Activated CD8-positive, alpha-beta memory T cell treated with anti-CD3 and anti-CD28 coated beads, Interleukin-2, amount 10 ng/mL, durations not matched to agents 7 days and 5 days (primary cell): ENCODE data around the gene NCOA7. TPM values are rescaled to one million over a fixed set of nuclear protein-coding genes. Genes with fewer than 3 reads are reported as not detected.
A peak's percentile ranks its signal among the peaks of the same experiment; 100 is the strongest.
"Not testable (repeated sequence)": the region's sequence is repeated elsewhere in the genome, so short reads cannot be mapped to it uniquely, and the experiment has no call there.

Source experiments
- ATAC-seq: fragments of 150-1000 bp; cut with Tn5 transposase; one replicate; pipeline ENCODE4 v1.10.0; 2021; ENCODE audit warnings: moderate library complexity
- CTCF ChIA-PET: fragments of 350-600 bp; sonication (Branson Sonifier 250); formaldehyde crosslinking; loops from one replicate; lab custom pipeline; 2021; ENCODE audit warnings: antibody characterized with exemption; lab: Charles Lee
- DNase-seq: peaks from one replicate; pipeline ENCODE4 v3.0.0-alpha.2; 2020
- H3K27ac Mint-ChIP-seq: one replicate; pipeline ENCODE4 v1.8.0; 2021; ENCODE audit warnings: mild to moderate bottlenecking, mixed read lengths
- H3K27me3 Mint-ChIP-seq: one replicate; pipeline ENCODE4 v1.8.0; 2021; ENCODE audit warnings: mixed read lengths
- H3K36me3 Mint-ChIP-seq: one replicate; pipeline ENCODE4 v1.8.0; 2021; ENCODE audit warnings: mild to moderate bottlenecking, mixed read lengths
- H3K4me1 Mint-ChIP-seq: one replicate; pipeline ENCODE4 v1.8.0; 2021; ENCODE audit warnings: mixed read lengths
- H3K4me3 Mint-ChIP-seq: one replicate; pipeline ENCODE4 v1.8.0; 2021; ENCODE audit warnings: mild to moderate bottlenecking, moderate library complexity, mixed read lengths
- H3K9me3 Mint-ChIP-seq: one replicate; pipeline ENCODE4 v1.8.0; 2022; ENCODE audit warnings: low read depth, mixed read lengths
- total RNA-seq, 2 experiments: library from RNA; stranded (reverse); gene quantifications; one replicate each; pipeline ENCODE4 v1.2.3, GENCODE V29; 2021

NCOA7 gene
- total RNA-seq, 2 experiments from 2014 or later: 45.3 to 46.9 TPM

- Mint-ChIP-seq H3K27me3 (no peaks in the 10 kb centered on the region), H3K4me1 (peaks cover 2% of the 10 kb centered on the region), H3K27ac (no peak overlapping the region), H3K36me3 (peaks cover 14% of the 10 kb centered on the region), H3K4me3 (no peak overlapping the region), H3K9me3 (no peaks in the 10 kb centered on the region)
- ATAC-seq: no peak
- no peak for DNase-seq
- CTCF ChIA-PET: interaction anchor here (1.4 kb wide), 1 partner anchor 114 kb away, joined by 4 read pairs; the partner anchor contains the start of gene HINT3
Observed at GRCh38 chr6:125842091-125842626, 51.4 kb downstream of the NCOA7 start.

GRCh38 chr6:125843593-125843992 is 52.8 kb downstream of the NCOA7 start:
- CTCF ChIA-PET: interaction anchor here (1.4 kb wide), 1 partner anchor 113 kb away, joined by 4 read pairs; the partner anchor contains the start of gene HINT3
- Mint-ChIP-seq H3K4me1 (peaks cover 2% of the 10 kb centered on the region), H3K27ac (no peak overlapping the region), H3K9me3 (no peaks in the 10 kb centered on the region), H3K4me3 (no peak overlapping the region), H3K36me3 (peaks cover 9% of the 10 kb centered on the region), H3K27me3 (no peaks in the 10 kb centered on the region)
- no peak for ATAC-seq
- no peak for DNase-seq

- CTCF ChIA-PET: no interaction called here
- ATAC-seq (no peak), DNase-seq (no peak)
- Mint-ChIP-seq H3K4me3 (no peak overlapping the region), H3K27me3 (no peaks in the 10 kb centered on the region), H3K36me3 (peaks cover 9% of the 10 kb centered on the region), H3K9me3 (no peaks in the 10 kb centered on the region), H3K27ac (no peak overlapping the region), H3K4me1 (peaks cover 2% of the 10 kb centered on the region)
Observed at GRCh38 chr6:125844989-125845388, 54.2 kb downstream of the NCOA7 start.

GRCh38 chr6:125846292-125847024 is 55.7 kb downstream of the NCOA7 start:
- H3K27ac Mint-ChIP-seq: no peak overlapping the region
- no peaks in the 10 kb centered on the region for H3K9me3 Mint-ChIP-seq
- DNase-seq (no peak), ATAC-seq (no peak)
- peaks cover 9% of the 10 kb centered on the region for H3K36me3 Mint-ChIP-seq
- peaks cover 2% of the 10 kb centered on the region for H3K4me1 Mint-ChIP-seq
- CTCF ChIA-PET: no interaction called here
- H3K4me3 Mint-ChIP-seq: no peak overlapping the region
- no peaks in the 10 kb centered on the region for H3K27me3 Mint-ChIP-seq

- H3K4me3 Mint-ChIP-seq: not testable (repeated sequence)
Observed at GRCh38 chr6:125848286-125848685, 57.5 kb downstream of the NCOA7 start.

GRCh38 chr6:125850361-125850760 is 59.6 kb downstream of the NCOA7 start:
- ATAC-seq: no peak
- DNase-seq: no peak
- Mint-ChIP-seq H3K9me3 (peaks cover 11% of the 10 kb centered on the region), H3K4me1 (peaks cover 3% of the 10 kb centered on the region), H3K27ac (no peak overlapping the region), H3K4me3 (no peak overlapping the region), H3K27me3 (no peaks in the 10 kb centered on the region), H3K36me3 (peaks cover 22% of the 10 kb centered on the region)
- CTCF ChIA-PET: interaction anchor here (1.2 kb wide), 1 partner anchor 107 kb away, joined by 3 read pairs; no protein-coding TSS in a partner anchor

More at GRCh38 chr6:125848286-125848685, 57.5 kb downstream of the NCOA7 start:
- H3K9me3 Mint-ChIP-seq, H3K27me3 Mint-ChIP-seq, ATAC-seq, H3K27ac Mint-ChIP-seq, DNase-seq, H3K4me1 Mint-ChIP-seq: not testable (repeated sequence)
- CTCF ChIA-PET: interaction anchor here (0.9 kb wide), 1 partner anchor 56 kb away, joined by 3 read pairs; no protein-coding TSS in a partner anchor
- H3K36me3 Mint-ChIP-seq: peaks cover 17% of the 10 kb centered on the region

- DNase-seq: no peak
- Mint-ChIP-seq H3K4me1 (peaks cover 6% of the 10 kb centered on the region), H3K27me3 (no peaks in the 10 kb centered on the region), H3K27ac (no peak overlapping the region), H3K36me3 (peaks cover 28% of the 10 kb centered on the region), H3K9me3 (peaks cover 11% of the 10 kb centered on the region), H3K4me3 (no peak overlapping the region)
- ATAC-seq: no peak
- CTCF ChIA-PET: no interaction called here
Observed at GRCh38 chr6:125852587-125852986, 61.8 kb downstream of the NCOA7 start.

GRCh38 chr6:125853168-125853567 is 62.4 kb downstream of the NCOA7 start:
- Mint-ChIP-seq H3K36me3 (peaks cover 28% of the 10 kb centered on the region), H3K27me3 (no peaks in the 10 kb centered on the region), H3K9me3 (peaks cover 11% of the 10 kb centered on the region), H3K4me3 (no peak overlapping the region), H3K4me1 (peaks cover 6% of the 10 kb centered on the region), H3K27ac (no peak overlapping the region)
- DNase-seq (no peak), ATAC-seq (no peak)
- CTCF ChIA-PET: no interaction called here

- Mint-ChIP-seq H3K27ac (no peak overlapping the region), H3K9me3 (peaks cover 11% of the 10 kb centered on the region), H3K27me3 (no peaks in the 10 kb centered on the region), H3K36me3 (peaks cover 28% of the 10 kb centered on the region), H3K4me3 (no peak overlapping the region), H3K4me1 (peaks cover 6% of the 10 kb centered on the region)
- ATAC-seq (no peak), DNase-seq (no peak)
- CTCF ChIA-PET: no interaction called here
Observed at GRCh38 chr6:125853756-125854155, 63.0 kb downstream of the NCOA7 start.

GRCh38 chr6:125854355-125854754 is 63.6 kb downstream of the NCOA7 start:
- Mint-ChIP-seq H3K4me3 (no peak overlapping the region), H3K9me3 (peaks cover 11% of the 10 kb centered on the region), H3K36me3 (peaks cover 28% of the 10 kb centered on the region), H3K27ac (no peak overlapping the region), H3K27me3 (no peaks in the 10 kb centered on the region), H3K4me1 (peaks cover 6% of the 10 kb centered on the region)
- no peak for DNase-seq
- ATAC-seq: no peak
- CTCF ChIA-PET: no interaction called here

- Mint-ChIP-seq H3K27me3 (no peaks in the 10 kb centered on the region), H3K4me3 (no peak overlapping the region), H3K9me3 (peaks cover 11% of the 10 kb centered on the region), H3K27ac (no peak overlapping the region), H3K36me3 (peaks cover 28% of the 10 kb centered on the region), H3K4me1 (peaks cover 6% of the 10 kb centered on the region)
- ATAC-seq: peak; percentile 12
- CTCF ChIA-PET: interaction anchor here (0.6 kb wide), 1 partner anchor 49 kb away, joined by 3 read pairs; no protein-coding TSS in a partner anchor
- DNase-seq: no peak
Observed at GRCh38 chr6:125855783-125856182, 65.0 kb downstream of the NCOA7 start.

GRCh38 chr6:125857846-125858245 is 67.1 kb downstream of the NCOA7 start:
- Mint-ChIP-seq H3K9me3 (peaks cover 5% of the 10 kb centered on the region), H3K27me3 (no peaks in the 10 kb centered on the region), H3K36me3 (peaks cover 22% of the 10 kb centered on the region), H3K27ac (no peak overlapping the region), H3K4me3 (no peak overlapping the region), H3K4me1 (peaks cover 6% of the 10 kb centered on the region)
- CTCF ChIA-PET: interaction anchor here (0.7 to 2.3 kb wide), 11 partner anchors 19 to 128 kb away, joined by 3 to 17 read pairs (median 3); partner anchors contain the start of genes HINT3, NCOA7 and TRMT11
- ATAC-seq (no peak), DNase-seq (no peak)

- Mint-ChIP-seq H3K27ac (no peak overlapping the region), H3K36me3 (peaks cover 18% of the 10 kb centered on the region), H3K4me1 (peaks cover 6% of the 10 kb centered on the region), H3K27me3 (no peaks in the 10 kb centered on the region), H3K4me3 (no peak overlapping the region), H3K9me3 (no peaks in the 10 kb centered on the region)
- ATAC-seq: peak; percentile 72
- CTCF ChIA-PET: interaction anchor here (0.7 to 2.3 kb wide), 11 partner anchors 20 to 128 kb away, joined by 3 to 17 read pairs (median 3); partner anchors contain the start of genes HINT3, NCOA7 and TRMT11
- peak; percentile 55 for DNase-seq
Observed at GRCh38 chr6:125858427-125859320, 67.9 kb downstream of the NCOA7 start.
